MM.1S (cell line): Measurements from ENCODE around the gene ASH1L.

ENCODE experiments used
- CTCF ChIP-seq: fragments of 300-600 bp; sonication (generic); IDR thresholded peaks from 2 replicates; pipeline ENCODE4 v1.5.1; 2016; ENCODE audit warnings: antibody characterized with exemption, low read length, mixed read lengths
- EZH2 ChIP-seq: fragments of 300-600 bp; sonication (generic); optimal IDR thresholded peaks from 2 replicates; pipeline ENCODE3; 2017; ENCODE audit warnings: low read depth, mild to moderate bottlenecking, antibody characterized with exemption, low read length, mixed read lengths
- EZH2phosphoT487 ChIP-seq: fragments of 300-600 bp; sonication (generic); IDR thresholded peaks from 2 replicates; pipeline ENCODE4 v1.6.1; 2018; ENCODE audit warnings: antibody characterized with exemption, low read length

GRCh38 chr1:155295183-155295941 lies 267.2 kb downstream of the ASH1L start:
- TF ChIP-seq CTCF (no peak), EZH2 (no peak), EZH2phosphoT487 (no peak)
